H9 (cell line): ENCODE measurements around the gene INSC. TPM values are rescaled to one million over a fixed set of nuclear protein-coding genes. Genes with fewer than 3 reads are reported as not detected.
A peak's percentile ranks its signal among the peaks of the same experiment; 100 is the strongest.

Experiments
- DNase-seq: peaks from one replicate; pipeline ENCODE4 v3.0.0-alpha.2; 2017
- H2AFZ ChIP-seq: one replicate; pipeline ENCODE4 v1.6.1; 2013; ENCODE audit warnings: mild to moderate bottlenecking, low read length, control low read depth, moderate library complexity
- H2AK5ac ChIP-seq: 2 replicates; pipeline ENCODE4 v1.6.1; 2013; ENCODE audit warnings: low read length, control low read depth, mixed read lengths; ENCODE audit not compliant: insufficient read length
- H2BK120ac ChIP-seq: one replicate; pipeline ENCODE4 v1.6.1; 2013; ENCODE audit warnings: low read depth, mild to moderate bottlenecking, low read length, control low read depth, inconsistent platforms; ENCODE audit not compliant: poor library complexity, severe bottlenecking
- H2BK12ac ChIP-seq: 2 replicates; pipeline ENCODE4 v1.6.1; 2013; ENCODE audit warnings: low read length, control low read depth, mixed read lengths, low read depth; ENCODE audit not compliant: insufficient read length
- H2BK15ac ChIP-seq: 2 replicates; pipeline ENCODE4 v1.6.1; 2013; ENCODE audit warnings: low read depth, low read length, control low read depth
- H2BK20ac ChIP-seq: one replicate; pipeline ENCODE4 v1.6.1; 2013; ENCODE audit warnings: low read depth, mild to moderate bottlenecking, low read length, control low read depth, inconsistent platforms; ENCODE audit not compliant: poor library complexity, severe bottlenecking
- H2BK5ac ChIP-seq: 2 replicates; pipeline ENCODE4 v1.6.1; 2013; ENCODE audit warnings: low read length, control low read depth, mixed read lengths; ENCODE audit not compliant: insufficient read length
- H3K14ac ChIP-seq: 2 replicates; pipeline ENCODE4 v1.6.1; 2013; ENCODE audit warnings: low read length, control low read depth; ENCODE audit not compliant: insufficient read depth
- H3K18ac ChIP-seq: 2 replicates; pipeline ENCODE4 v1.6.1; 2013; ENCODE audit warnings: low read depth, mild to moderate bottlenecking, mixed read lengths, low read length, control low read depth; ENCODE audit not compliant: insufficient read length
- H3K23ac ChIP-seq: 2 replicates; pipeline ENCODE4 v1.6.1; 2013; ENCODE audit warnings: low read length, control low read depth, mixed read lengths, low read depth; ENCODE audit not compliant: insufficient read length
- H3K23me2 ChIP-seq: 2 replicates; pipeline ENCODE4 v1.6.1; 2013; ENCODE audit warnings: low read depth, mild to moderate bottlenecking, mixed read lengths, low read length, control low read depth; ENCODE audit not compliant: insufficient read length, poor library complexity, severe bottlenecking
- H3K27ac ChIP-seq: 2 replicates; pipeline ENCODE4 v1.5.1; 2013; ENCODE audit warnings: low read length, control low read depth, mixed read lengths, low read depth; ENCODE audit not compliant: insufficient read length
- H3K27me3 ChIP-seq: 2 replicates; pipeline ENCODE4 v1.6.1; 2013; ENCODE audit warnings: low read length, control low read depth, inconsistent platforms; ENCODE audit not compliant: insufficient read depth
- H3K4ac ChIP-seq: 2 replicates; pipeline ENCODE4 v1.6.1; 2013; ENCODE audit warnings: low read depth, mild to moderate bottlenecking, control low read depth, inconsistent platforms, low read length, moderate library complexity
- H3K4me1 ChIP-seq: 2 replicates; pipeline ENCODE4 v1.6.1; 2013; ENCODE audit warnings: low read length, control low read depth, inconsistent platforms; ENCODE audit not compliant: insufficient read depth
- H3K4me2 ChIP-seq: 2 replicates; pipeline ENCODE4 v1.6.1; 2013; ENCODE audit warnings: low read length, control low read depth, mixed read lengths; ENCODE audit not compliant: insufficient read length, insufficient read depth
- H3K56ac ChIP-seq: 2 replicates; pipeline ENCODE4 v1.6.1; 2013; ENCODE audit warnings: low read depth, mild to moderate bottlenecking, mixed read lengths, low read length, control low read depth; ENCODE audit not compliant: insufficient read length
- H3K79me1 ChIP-seq: 2 replicates; pipeline ENCODE4 v1.6.1; 2013; ENCODE audit warnings: low read depth, mild to moderate bottlenecking, moderate library complexity, low read length, control low read depth, inconsistent platforms; ENCODE audit not compliant: insufficient read depth, poor library complexity, severe bottlenecking
- H3K79me2 ChIP-seq: 2 replicates; pipeline ENCODE4 v1.6.1; 2013; ENCODE audit warnings: low read length, control low read depth, inconsistent platforms; ENCODE audit not compliant: insufficient read depth
- H3K9ac ChIP-seq: 2 replicates; pipeline ENCODE4 v1.6.1; 2013; ENCODE audit warnings: low read length, control low read depth, mixed read lengths; ENCODE audit not compliant: insufficient read length; ENCODE audit errors: extremely low read depth
- H3K9me3 ChIP-seq: one replicate; pipeline ENCODE4 v1.6.1; 2013; ENCODE audit warnings: low read depth, low read length, inconsistent platforms; ENCODE audit not compliant: control insufficient read depth
- H3T11ph ChIP-seq: one replicate; pipeline ENCODE4 v1.6.1; 2013; ENCODE audit warnings: mild to moderate bottlenecking, low read length, control low read depth, inconsistent platforms
- H4K20me1 ChIP-seq: one replicate; pipeline ENCODE4 v1.6.1; 2013; ENCODE audit not compliant: control insufficient read depth, insufficient read length, insufficient read depth
- H4K5ac ChIP-seq: 2 replicates; pipeline ENCODE4 v1.6.1; 2013; ENCODE audit warnings: low read depth, mild to moderate bottlenecking, mixed read lengths, low read length, control low read depth; ENCODE audit not compliant: insufficient read length
- H4K8ac ChIP-seq: replicated peaks from 2 replicates; pipeline ENCODE4 v1.6.1; 2013; ENCODE audit warnings: low read length, control low read depth, mixed read lengths, low read depth; ENCODE audit not compliant: insufficient read length
- H4K91ac ChIP-seq: 2 replicates; pipeline ENCODE4 v1.6.1; 2013; ENCODE audit warnings: low read depth, mild to moderate bottlenecking, moderate library complexity, mixed read lengths, low read length, control low read depth; ENCODE audit not compliant: insufficient read length
- H3K27ac Mint-ChIP-seq, 3 experiments: 2 replicates in 2 of 3; 3 replicates in 1 of 3; pipeline ENCODE4 v1.8.0; 2020 to 2021; ENCODE audit warnings: mixed read lengths in 3 of 3, mild to moderate bottlenecking in 1 of 3, moderate library complexity in 1 of 3
- H3K27me3 Mint-ChIP-seq: 2 replicates; pipeline ENCODE4 v1.8.0; 2021; ENCODE audit warnings: low read depth, mild to moderate bottlenecking, moderate library complexity, mixed read lengths
- H3K36me3 Mint-ChIP-seq, 3 experiments: 2 replicates in 2 of 3; 3 replicates in 1 of 3; pipeline ENCODE4 v1.8.0; 2020 to 2021; ENCODE audit warnings: low read depth in 3 of 3, mixed read lengths in 3 of 3; ENCODE audit not compliant: insufficient read depth in 1 of 3
- H3K4me1 Mint-ChIP-seq, 2 experiments: 2 replicates each; pipeline ENCODE4 v1.8.0; 2020; ENCODE audit warnings: mixed read lengths in 2 of 2
- H3K4me3 Mint-ChIP-seq, 2 experiments: 2 replicates in 1 of 2; 3 replicates in 1 of 2; pipeline ENCODE4 v1.8.0; 2020 to 2021; ENCODE audit warnings: mild to moderate bottlenecking in 2 of 2, mixed read lengths in 2 of 2, moderate library complexity in 1 of 2
- H3K9me3 Mint-ChIP-seq, 2 experiments: 2 replicates in 1 of 2; 3 replicates in 1 of 2; pipeline ENCODE4 v1.8.0; 2020; ENCODE audit warnings: mild to moderate bottlenecking in 2 of 2, mixed read lengths in 2 of 2, moderate library complexity in 1 of 2
- CTCF ChIP-seq: fragments of 200-600 bp; sonication (generic); conservative IDR thresholded peaks from 3 replicates; pipeline ENCODE4 v1.8.0; 2021; ENCODE audit warnings: antibody characterized with exemption, mild to moderate bottlenecking
- WGBS: extraction: QIAGEN DNeasy Blood & Tissue Kit; methylation state at CpG from one replicate; pipeline ENCODE4 v1.1.7; 2013; ENCODE audit warnings: missing lambda C conversion rate, low lambda C conversion rate, mixed read lengths; ENCODE audit not compliant: insufficient read length; ENCODE audit errors: extremely low coverage; 5-methylcytosine and 5-hydroxymethylcytosine counted together
- total RNA-seq: library from RNA; stranded (reverse); gene quantifications from 2 replicates; pipeline ENCODE4 v1.2.1, GENCODE V29; 2021

INSC gene
- total RNA-seq, 1 experiment from 2014 or later: not detected

GRCh38 chr11:15236559-15236958 is 121.8 kb downstream of the INSC start:
- Histone ChIP-seq H4K8ac (no peak overlapping the region), H2BK5ac (no peak overlapping the region), H2BK15ac (no peak overlapping the region), H3T11ph (no peak overlapping the region), H3K23me2 (no peaks in the 10 kb centered on the region), H4K5ac (no peak overlapping the region), H3K27me3 (no peaks in the 10 kb centered on the region), H3K14ac (no peak overlapping the region), H4K20me1 (no peaks in the 10 kb centered on the region), H3K18ac (no peak overlapping the region), H3K9ac (no peak overlapping the region), H2BK120ac (no peak overlapping the region), H3K56ac (no peak overlapping the region), H4K91ac (no peak overlapping the region), H3K9me3 (no peaks in the 10 kb centered on the region), H2BK12ac (no peak overlapping the region), H2AK5ac (no peak overlapping the region), H3K23ac (no peak overlapping the region), H3K79me2 (no peaks in the 10 kb centered on the region; the same call in 1 of the 2 replicates), H3K4me2 (no peak overlapping the region), H2BK20ac (no peak overlapping the region), H3K4ac (no peak overlapping the region), H3K4me1 (no peaks in the 10 kb centered on the region; the same call in 1 of the 2 replicates), H3K79me1 (no peaks in the 10 kb centered on the region), H2AFZ (no peak overlapping the region), H3K27ac (no peak overlapping the region)
- Mint-ChIP-seq H3K36me3 (no peaks in the 10 kb centered on the region; a peak in 1 of 7 replicates), H3K27ac (no peak overlapping the region; a peak in 1 of 7 replicates), H3K27me3 (peaks cover 2% of the 10 kb centered on the region; the same call in 1 of the 2 replicates), H3K4me3 (no peak overlapping the region), H3K4me1 (peaks cover 0 to 16% of the 10 kb centered on the region in 2 experiments; a peak in 3 of 4 replicates), H3K9me3 (no peaks in the 10 kb centered on the region)
- TF ChIP-seq CTCF: no peak
- DNase-seq: peak; percentile 30
- WGBS: no CpG with 5 or more reads among the region's 4 CpGs
